SKM-1 treated with dmso at 0.1 percent for 144 hours (cell line): Measurements from ENCODE around the gene SORD.
A peak's percentile ranks its signal among the peaks of the same experiment; 100 is the strongest.
"Not testable (repeated sequence)": the region's sequence is repeated elsewhere in the genome, so short reads cannot be mapped to it uniquely, and the experiment has no call there.

Experiments
- DNase-seq: peaks from one replicate; lab custom pipeline; 2025; ENCODE audit not compliant: unreplicated experiment; lab: John Stamatoyannopoulos, UW

SORD gene

GRCh38 chr15:45058690-45059675, 36.0 kb downstream of the SORD start:
- not testable (repeated sequence) for DNase-seq

- not testable (repeated sequence) for DNase-seq
Observed at GRCh38 chr15:45062301-45062700, 39.3 kb downstream of the SORD start.

DNA sequence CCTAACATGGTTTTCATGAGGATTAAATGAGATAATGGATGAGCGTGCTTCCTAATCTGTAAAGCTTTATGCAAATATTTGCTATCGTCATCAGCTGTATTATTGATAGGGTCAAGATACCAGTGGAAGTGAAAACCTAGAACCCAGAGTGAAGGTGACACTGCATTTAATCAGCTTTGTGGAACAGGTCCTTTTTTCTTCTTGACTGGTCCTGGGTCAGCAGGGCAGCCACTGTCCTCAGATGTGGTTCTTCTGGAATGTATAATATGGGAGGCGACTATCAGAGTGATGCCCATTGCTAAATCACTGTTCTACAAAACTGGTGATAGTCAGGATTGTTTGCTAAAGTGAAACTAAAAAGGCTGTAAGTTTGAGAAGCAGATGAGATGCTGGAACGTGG, 41.4 kb downstream of the SORD start:
- DNase-seq: no peak

DNA sequence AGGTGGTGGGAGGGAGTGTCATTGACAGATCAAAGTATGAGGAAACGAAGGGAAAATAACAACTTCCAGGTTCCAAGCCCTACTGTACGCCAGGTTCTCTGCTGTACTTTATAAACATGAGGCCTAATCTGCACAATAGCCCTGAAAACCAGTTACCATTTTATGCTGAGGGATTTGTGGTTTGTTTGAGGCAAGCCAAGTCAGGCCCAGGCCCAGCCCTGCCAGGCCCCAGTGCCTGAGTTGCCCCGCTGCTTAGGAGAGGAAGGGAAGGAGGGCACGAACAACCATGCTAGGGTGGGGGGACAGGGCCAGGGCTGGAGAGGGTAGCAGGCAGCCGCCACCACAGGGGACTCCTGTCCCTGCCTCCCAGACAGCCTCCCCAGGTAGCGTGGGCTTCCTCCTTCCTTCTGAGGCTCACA, 47.0 kb downstream of the SORD start:
- not testable (repeated sequence) for DNase-seq

DNA sequence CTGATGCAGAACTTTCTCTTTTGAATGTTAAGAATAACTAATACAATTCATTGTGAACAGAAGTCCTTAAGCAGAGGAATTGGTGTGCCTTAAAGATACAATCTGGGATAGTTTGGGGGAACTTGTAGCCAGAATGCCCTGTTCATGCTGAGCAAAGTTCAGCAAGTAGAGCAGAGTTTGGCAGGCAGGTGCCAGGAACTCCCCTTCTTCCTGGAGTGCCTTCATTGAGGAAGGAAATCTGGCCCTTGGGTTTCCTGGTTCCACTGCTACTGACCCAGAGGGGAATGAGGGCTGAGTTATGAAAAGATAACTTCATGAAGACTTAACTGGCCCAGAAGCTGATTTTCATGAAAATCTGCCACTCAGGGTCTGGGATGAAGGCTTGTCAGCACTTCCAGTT, 50.6 kb downstream of the SORD start:
- DNase-seq: not testable (repeated sequence)

DNA sequence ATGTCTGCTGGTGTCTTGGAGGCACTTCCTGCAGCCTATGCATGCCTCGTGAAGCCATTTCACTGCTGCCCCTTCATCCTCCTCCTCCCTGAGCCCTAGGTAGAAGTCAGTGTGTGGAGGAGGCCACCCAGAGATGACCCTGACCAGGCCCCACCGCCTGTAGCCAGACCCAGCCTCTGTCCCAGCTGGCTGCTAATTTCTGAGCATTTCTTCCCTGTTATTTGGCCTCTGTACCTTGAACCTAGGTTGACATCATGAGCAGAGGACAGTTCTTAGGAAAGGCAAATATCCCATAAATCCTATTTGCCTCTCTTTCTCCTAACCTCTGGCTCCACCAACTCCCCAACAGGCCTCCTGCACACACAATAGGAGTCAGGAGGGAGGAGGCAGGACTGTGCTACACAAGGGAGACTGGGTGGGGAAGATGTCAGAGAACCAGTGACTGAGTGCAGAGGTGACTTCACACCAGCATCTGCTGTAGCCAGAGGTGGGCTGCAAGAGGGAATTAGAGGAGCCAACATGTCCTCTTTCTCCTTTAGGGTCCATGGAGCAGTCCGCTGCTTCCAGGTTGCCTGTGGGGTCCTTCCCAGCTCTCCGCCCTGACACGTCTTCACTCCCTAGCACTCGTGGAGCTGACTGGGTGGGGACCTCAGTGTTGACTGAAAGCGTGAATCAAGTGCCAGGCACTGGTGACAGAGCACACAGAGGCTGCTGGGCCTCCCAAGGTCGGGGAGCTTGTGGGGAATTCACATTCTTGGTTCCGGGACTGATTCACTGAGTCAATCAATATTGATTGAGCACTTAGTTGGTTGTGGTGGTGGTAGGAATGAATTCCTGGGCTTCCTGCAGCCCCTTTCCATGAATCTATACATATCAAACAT, 52.7 kb downstream of the SORD start:
- DNase-seq: not testable (repeated sequence)

DNA sequence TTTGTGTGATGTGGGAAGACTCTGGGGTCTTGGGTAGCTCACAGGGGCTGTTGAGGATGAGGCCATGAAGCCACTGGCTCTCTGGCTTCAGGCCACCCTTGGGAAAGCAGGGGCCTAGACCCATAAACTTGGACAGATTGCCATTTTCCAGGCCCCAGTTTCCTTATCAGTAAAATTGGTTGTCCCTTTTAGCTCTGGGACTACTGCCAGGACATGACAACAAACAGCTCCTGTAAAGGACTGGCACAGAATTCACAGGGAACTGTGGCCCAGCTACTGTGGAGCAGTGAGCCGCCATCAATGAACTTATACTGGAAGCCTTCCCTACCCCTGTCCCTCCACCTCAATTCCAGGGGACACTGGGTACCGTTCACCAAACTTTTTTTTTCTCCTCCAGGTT, 54.4 kb downstream of the SORD start:
- not testable (repeated sequence) for DNase-seq

GRCh38 chr15:45079201-45079600, 56.2 kb downstream of the SORD start:
- not testable (repeated sequence) for DNase-seq

- not testable (repeated sequence) for DNase-seq
Observed at GRCh38 chr15:45079628-45080246, 56.7 kb downstream of the SORD start.

DNA sequence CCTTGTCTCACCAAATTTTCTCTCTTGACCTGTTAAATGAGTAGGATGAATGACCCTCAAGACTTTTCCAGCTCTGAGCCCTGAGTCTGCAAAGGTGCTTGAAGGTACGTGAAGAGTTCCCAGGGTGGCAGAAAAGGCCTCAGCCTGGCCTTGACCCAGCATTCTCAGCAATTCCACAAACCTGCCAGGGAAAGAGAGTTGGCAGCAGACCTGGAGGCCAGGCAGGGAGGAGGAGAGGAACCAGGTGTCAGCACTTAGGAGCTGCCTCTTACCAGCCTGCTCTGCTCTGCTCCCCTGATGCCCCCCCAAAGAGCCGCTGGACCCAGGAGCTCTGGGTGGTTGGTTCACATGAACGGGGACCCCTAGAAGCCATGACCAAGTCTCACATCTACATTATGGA, 57.6 kb downstream of the SORD start:
- not testable (repeated sequence) for DNase-seq

DNA sequence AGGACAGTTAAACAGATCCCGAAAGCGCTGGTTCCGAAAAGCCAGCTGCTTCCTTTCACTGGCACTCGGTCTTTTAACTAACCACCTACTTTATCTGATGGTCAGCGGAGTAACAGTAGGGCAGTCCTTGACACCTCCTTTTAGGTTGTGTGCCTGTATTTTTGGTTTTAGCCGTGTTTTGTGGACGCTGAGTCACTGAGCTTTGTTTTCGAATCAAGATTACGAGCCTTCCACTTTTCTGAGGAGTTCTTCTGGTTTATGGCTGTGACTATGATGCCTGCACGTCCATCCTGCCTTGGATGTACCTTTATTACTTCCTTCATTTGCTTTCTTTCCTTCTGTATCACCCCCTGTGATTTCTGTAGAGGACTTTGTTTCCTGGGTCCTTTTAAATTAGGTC, 59.4 kb downstream of the SORD start:
- DNase-seq: not testable (repeated sequence)

GRCh38 chr15:45083223-45083622, 60.2 kb downstream of the SORD start:
- no peak for DNase-seq

DNA sequence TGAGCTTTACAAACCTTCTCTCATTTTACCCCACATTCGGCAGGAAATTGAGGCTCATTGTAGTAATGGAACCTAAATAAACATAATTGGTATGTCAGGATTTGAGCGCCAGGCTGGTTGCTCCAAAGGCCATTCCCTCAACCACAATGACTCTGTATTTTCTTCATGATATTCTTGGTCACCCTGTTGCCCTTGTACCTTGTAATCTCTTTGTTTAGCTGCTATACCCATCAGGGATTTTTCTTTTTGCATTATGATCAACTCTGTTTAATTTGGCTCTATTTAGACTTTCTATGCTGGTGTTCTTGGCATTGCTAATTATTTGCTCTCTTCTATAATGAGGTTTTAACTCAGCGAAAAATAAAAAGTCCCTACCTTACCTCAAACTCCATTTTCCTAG, 61.2 kb downstream of the SORD start:
- no peak for DNase-seq

GRCh38 chr15:45087513-45087912, 64.5 kb downstream of the SORD start:
- DNase-seq: peak; percentile 17

DNA sequence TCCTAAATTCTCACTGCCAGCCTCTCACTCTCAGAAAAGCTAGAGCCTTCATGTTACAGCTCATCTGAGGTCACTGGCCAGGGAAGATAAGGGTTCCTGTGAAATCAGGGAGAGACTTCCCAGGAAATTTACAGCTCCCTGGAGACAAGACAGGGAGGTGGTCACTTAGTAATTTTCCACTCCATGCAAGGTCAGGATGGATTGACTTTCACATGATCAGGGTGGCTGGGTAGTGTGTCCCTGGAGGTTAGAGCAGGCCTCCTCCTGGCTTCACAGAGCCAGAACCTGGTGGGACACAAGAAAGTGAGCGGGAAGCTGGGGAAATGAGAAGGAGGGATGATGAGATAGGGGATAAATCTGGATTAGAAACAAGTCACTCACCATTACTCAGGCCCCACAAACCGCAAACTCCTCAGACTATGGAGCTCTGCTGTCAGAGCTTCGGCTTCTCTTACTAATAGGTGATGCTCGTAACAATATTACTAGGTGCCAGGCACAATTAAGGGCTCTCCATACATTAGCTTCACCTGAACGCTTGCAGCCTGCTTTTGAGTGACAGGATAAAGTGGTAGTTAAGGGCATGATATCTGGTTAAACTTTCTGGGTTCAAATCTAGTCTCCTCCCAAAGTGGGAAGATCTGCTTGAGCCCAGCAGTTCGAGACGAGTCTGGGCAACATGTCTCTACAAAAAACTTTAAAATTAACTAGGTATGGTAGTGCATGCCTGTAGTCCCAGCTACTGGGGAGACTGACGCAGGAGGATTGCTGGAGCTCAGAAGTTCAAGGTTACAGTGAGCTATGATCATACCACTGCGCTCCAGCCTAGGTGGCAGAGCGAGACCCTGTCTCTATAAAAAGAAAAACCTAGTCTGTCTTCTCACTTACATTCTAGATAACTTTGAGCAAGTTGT, 66.1 kb downstream of the SORD start:
- no peak for DNase-seq

GRCh38 chr15:45089712-45090373, 66.8 kb downstream of the SORD start:
- DNase-seq: no peak

DNA sequence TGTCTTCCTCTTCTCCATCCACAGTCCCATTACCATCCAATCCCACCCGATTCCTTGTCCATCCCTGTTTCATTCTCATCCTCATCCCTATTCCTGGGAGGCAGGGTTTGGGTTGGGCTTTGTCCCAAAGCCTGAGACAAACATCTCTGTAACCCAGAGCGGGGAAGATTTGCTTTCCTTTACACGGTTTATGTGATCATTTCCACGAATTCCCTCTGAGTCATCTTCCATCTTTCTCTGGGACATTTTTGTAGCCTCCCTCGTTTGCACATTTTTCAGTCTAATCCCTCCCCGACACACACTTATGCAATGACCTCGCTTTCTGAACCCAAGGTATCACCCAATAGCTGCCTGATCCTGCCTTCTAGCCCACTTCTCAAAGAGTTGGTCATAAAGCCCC, 68.2 kb downstream of the SORD start:
- DNase-seq: no peak

GRCh38 chr15:45091576-45091975, 68.6 kb downstream of the SORD start:
- no peak for DNase-seq

GRCh38 chr15:45093013-45093412, 70.0 kb downstream of the SORD start:
- DNase-seq: no peak
